Amniotic epithelial cell (primary cell): ENCODE data around the gene NDUFS7.

Experiments
- DNase-seq: peaks from one replicate; pipeline ENCODE4 v3.0.0-alpha.2; 2010; ENCODE audit warnings: low read depth

The NDUFS7 gene

GRCh38 chr19:1365319-1366269 lies 18.1 kb upstream of the NDUFS7 start:
- DNase-seq: no peak

- DNase-seq: no peak
Observed at GRCh38 chr19:1366296-1366695, 17.4 kb upstream of the NDUFS7 start.

GRCh38 chr19:1366899-1367870 lies 16.5 kb upstream of the NDUFS7 start:
- DNase-seq: no peak

GRCh38 chr19:1369214-1369805 lies 14.4 kb upstream of the NDUFS7 start:
- DNase-seq: no peak

DNA sequence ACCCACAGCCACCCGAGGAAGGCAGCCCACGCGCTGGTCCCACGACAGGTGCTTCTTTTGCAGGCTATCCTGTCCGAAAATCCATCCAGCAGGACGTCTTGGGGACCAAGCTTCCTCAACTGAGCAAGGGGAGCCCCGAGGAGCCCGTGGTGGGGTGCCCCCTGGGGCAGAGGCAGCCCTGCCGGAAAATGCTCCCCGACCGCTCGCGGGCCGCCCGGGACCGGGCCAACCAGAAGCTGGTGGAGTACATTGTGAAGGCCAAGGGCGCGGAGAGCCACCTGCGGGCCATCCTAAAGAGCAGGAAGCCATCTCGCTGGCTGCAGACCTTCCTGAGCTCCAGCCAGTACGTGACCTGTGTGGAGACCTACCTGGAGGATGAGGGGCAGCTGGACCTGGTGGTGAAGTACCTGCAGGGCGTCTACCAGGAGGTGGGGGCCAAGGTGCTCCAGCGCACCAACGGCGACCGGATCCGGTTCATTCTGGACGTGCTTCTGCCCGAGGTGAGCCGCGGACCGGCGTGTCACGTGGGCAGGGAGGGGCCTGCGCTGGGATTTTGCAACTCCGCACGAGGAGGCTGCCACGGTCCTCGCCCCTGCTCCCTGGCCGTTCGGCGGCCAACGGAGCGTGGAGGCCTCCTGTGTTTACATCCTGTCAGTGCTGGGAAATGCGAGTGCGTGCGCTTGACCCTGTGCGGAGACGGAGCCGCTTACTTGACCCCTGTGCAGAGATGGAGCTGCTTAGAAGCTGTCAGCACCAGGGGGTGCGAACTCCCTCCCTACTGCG lies 12.9 kb upstream of the NDUFS7 start:
- no peak for DNase-seq

- no peak for DNase-seq
Observed at GRCh38 chr19:1373042-1373533, 10.6 kb upstream of the NDUFS7 start.

GRCh38 chr19:1373534-1374249 lies 10.0 kb upstream of the NDUFS7 start:
- peak; percentile 70 for DNase-seq

DNA sequence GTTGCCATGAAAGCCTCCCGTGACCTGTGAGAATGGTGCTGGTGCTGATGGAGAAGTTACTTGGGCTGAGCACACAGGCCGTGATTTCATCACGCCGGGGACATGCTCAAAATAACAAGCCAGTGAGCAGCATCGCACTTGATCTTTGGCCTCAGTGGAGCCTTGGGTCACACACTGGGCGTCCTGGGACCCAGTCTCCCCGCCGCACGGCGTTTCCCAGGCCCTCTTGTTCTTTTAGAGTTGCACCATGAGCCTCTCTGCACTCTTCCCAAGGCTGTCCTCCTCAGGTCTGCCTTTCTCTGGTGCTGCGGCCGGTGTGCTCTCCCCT lies 9.5 kb upstream of the NDUFS7 start:
- DNase-seq: no peak

- DNase-seq: no peak
Observed at GRCh38 chr19:1376415-1376805, 7.3 kb upstream of the NDUFS7 start.

DNA sequence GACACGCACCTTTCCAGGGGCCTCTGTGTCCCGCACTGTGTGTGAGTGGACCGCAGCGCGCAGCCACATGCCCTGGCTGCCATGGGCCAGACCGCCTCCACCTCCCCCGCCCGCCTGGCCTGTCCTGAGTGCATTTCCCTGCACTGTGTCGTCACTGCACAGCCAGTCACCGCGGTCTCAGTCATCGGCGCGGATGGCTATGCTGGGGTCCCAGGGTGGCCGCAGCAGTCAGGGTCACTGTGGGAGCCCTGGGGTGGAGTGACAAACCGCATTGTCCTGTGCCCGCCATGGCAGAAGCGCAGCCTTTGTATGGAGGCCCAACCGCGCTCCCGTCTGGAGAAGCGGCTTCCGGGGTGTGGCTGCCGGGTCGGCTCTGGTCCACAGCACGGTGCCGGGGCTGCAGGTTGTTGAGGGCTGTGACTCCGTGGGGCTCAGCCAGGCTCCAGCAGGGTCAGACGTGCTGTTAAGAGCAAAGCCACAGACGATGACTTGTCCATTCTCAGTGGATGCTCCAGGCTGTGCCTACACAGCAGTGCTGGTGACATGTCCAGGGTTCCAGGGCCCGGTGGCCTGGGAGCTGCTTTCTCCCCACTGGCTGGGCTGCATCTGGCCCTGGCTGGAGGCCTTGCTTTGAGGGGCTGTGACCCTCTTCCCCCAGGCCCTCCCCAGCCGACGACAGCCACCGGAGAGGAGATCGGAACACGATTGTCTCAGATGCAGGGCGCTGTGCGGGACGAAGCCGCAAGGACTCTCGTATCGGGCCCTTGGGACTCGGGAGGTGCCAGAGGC lies 6.3 kb upstream of the NDUFS7 start:
- no peak for DNase-seq

GRCh38 chr19:1377965-1378785 lies 5.5 kb upstream of the NDUFS7 start:
- no peak for DNase-seq

GRCh38 chr19:1379126-1379905 lies 4.4 kb upstream of the NDUFS7 start:
- no peak for DNase-seq

- DNase-seq: no peak
Observed at GRCh38 chr19:1379961-1380489, 3.7 kb upstream of the NDUFS7 start.

GRCh38 chr19:1382250-1382649 lies 1.5 kb upstream of the NDUFS7 start:
- no peak for DNase-seq

DNA sequence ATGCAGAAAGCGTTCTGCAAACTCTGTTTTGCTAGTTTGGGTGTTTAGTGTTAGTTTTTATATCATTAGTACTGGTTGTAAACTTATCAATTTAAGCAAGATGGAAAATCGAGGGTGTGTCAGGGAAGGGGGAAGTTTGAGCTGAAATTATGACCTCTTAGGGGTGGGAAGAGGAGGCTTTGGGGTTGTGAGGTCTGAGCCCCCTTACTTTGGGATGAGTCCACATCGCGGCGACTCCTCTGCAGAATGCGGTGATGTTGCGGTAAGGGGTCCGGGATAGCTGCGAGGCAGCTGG lies 743 bp upstream of the NDUFS7 start:
- DNase-seq: peak; percentile 81

DNA sequence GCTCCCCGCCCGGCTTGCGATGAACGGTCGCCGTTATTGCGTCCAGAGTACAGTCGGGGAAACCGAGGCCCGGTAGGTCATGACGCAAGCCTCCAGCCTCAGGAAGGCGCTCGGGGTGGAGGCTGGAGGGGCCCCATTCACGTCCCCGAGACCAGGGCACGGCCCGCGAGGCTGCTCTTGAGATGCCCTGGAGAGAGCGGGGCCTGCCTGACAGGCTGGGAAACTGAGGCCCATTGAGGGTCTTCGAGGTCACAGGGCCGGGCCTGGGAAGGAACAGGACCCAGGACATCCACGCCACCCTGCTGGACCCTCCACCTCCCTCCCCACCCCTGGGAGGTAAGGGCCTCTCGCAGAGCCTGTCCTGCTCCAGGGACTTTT lies 367 bp downstream of the NDUFS7 start:
- no peak for DNase-seq

GRCh38 chr19:1384478-1385110 lies 887 bp downstream of the NDUFS7 start:
- no peak for DNase-seq

DNA sequence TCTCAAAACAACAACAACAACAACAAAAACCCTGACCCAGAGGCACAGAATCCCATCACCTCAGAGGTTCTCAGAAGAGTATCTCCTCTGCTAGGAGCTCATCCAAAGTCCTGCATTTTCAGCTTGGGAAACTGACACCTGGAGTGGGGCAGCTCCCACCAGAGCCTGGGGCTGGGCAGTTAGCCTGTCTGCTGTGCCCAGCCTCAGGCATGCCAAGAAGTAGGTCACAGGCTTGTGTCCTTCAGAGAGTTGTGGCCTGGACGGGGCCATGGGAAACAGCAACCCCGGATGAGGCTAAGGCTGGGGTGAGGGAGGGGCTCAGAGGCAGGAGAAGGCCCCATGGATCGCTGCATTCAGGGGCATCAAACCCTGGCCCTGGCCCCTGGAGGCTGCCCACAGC lies 2.1 kb downstream of the NDUFS7 start:
- DNase-seq: no peak
